Measurements from ENCODE around the gene HTR2C. TPM values are rescaled to one million over a fixed set of nuclear protein-coding genes. Genes with fewer than 3 reads are reported as not detected.

The HTR2C gene
- total and polyA plus RNA-seq, 2 experiments from 2014 or later = 2.0 to 2.4 TPM

DNA sequence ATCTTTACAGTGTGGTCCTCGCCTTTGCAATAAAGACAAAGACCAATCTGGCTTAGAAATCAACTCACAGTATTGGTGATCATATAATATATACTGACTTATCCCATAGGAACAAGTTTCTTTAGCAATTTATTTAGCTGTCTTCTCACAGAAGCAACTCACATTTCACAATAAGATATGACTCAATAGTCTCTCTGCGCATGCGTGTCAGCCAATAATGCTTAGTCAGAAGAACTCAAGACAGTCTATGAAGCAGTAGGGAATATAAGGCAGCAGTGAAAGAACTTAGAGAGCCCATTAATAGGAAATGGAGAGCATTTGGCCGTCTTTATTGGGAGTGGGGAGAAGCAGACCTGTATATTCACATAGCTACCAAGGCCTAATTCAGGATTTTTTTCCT, 216.8 kb downstream of the HTR2C start (continued):
- TF ChIP-seq STAT1 (IDR thresholded peaks at IDR 0.05; ENCODE audit: unreplicated experiment) = no peak
- no peak for TF ChIP-seq EZH2 (IDR thresholded peaks at IDR 0.05; ENCODE audit: low read depth, unreplicated experiment)

GRCh38 chrX:114819509-114819908, 235.6 kb downstream of the HTR2C start:
- Mint-ChIP-seq H3K9me3 (no peaks in the 10 kb centered on the region), H3K4me1 (no peaks in the 10 kb centered on the region; the same call in 2 of the 3 replicates), H3K27me3 (ENCODE audit: insufficient read depth, low read depth, poor library complexity) (no peaks in the 10 kb centered on the region), H3K27ac (no peak overlapping the region), H3K36me3 (ENCODE audit: low read depth) (no peaks in the 10 kb centered on the region), H3K4me3 (no peak overlapping the region)
- Histone ChIP-seq H3K36me3 (ENCODE audit: insufficient read depth) (no peaks in the 10 kb centered on the region), H3K4me3 (no peak overlapping the region), H3F3A (replicated peaks; ENCODE audit: low read depth) (no peaks in the 10 kb centered on the region), H3K4me1 (ENCODE audit: insufficient read depth) (no peaks in the 10 kb centered on the region; the same call in none of the 2 replicates), H2AFZ (no peak overlapping the region), H4K20me1 (replicated peaks; ENCODE audit: insufficient read depth) (no peaks in the 10 kb centered on the region), H3K27me3 (ENCODE audit: insufficient read depth) (no peaks in the 10 kb centered on the region), H3K27ac (ENCODE audit: low read depth) (no peak overlapping the region), H3K9me2 (ENCODE audit: insufficient read depth) (no peaks in the 10 kb centered on the region), H3K79me2 (replicated peaks; ENCODE audit: insufficient read depth) (no peaks in the 10 kb centered on the region), H3K4me2 (no peak overlapping the region)
- ATAC-seq (no peak), DNase-seq (ENCODE audit: low spot score) (no peak)
- TF ChIP-seq ZNF331 (CRISPR knock-in tag; IDR thresholded peaks at IDR 0.05; ENCODE audit: low read depth) (no peak), POLR2AphosphoS5 (IDR thresholded peaks at IDR 0.05; ENCODE audit: low read depth) (no peak), STAT1 (IDR thresholded peaks at IDR 0.05; ENCODE audit: unreplicated experiment) (no peak)
- TF ChIP-seq, protein P1, sequence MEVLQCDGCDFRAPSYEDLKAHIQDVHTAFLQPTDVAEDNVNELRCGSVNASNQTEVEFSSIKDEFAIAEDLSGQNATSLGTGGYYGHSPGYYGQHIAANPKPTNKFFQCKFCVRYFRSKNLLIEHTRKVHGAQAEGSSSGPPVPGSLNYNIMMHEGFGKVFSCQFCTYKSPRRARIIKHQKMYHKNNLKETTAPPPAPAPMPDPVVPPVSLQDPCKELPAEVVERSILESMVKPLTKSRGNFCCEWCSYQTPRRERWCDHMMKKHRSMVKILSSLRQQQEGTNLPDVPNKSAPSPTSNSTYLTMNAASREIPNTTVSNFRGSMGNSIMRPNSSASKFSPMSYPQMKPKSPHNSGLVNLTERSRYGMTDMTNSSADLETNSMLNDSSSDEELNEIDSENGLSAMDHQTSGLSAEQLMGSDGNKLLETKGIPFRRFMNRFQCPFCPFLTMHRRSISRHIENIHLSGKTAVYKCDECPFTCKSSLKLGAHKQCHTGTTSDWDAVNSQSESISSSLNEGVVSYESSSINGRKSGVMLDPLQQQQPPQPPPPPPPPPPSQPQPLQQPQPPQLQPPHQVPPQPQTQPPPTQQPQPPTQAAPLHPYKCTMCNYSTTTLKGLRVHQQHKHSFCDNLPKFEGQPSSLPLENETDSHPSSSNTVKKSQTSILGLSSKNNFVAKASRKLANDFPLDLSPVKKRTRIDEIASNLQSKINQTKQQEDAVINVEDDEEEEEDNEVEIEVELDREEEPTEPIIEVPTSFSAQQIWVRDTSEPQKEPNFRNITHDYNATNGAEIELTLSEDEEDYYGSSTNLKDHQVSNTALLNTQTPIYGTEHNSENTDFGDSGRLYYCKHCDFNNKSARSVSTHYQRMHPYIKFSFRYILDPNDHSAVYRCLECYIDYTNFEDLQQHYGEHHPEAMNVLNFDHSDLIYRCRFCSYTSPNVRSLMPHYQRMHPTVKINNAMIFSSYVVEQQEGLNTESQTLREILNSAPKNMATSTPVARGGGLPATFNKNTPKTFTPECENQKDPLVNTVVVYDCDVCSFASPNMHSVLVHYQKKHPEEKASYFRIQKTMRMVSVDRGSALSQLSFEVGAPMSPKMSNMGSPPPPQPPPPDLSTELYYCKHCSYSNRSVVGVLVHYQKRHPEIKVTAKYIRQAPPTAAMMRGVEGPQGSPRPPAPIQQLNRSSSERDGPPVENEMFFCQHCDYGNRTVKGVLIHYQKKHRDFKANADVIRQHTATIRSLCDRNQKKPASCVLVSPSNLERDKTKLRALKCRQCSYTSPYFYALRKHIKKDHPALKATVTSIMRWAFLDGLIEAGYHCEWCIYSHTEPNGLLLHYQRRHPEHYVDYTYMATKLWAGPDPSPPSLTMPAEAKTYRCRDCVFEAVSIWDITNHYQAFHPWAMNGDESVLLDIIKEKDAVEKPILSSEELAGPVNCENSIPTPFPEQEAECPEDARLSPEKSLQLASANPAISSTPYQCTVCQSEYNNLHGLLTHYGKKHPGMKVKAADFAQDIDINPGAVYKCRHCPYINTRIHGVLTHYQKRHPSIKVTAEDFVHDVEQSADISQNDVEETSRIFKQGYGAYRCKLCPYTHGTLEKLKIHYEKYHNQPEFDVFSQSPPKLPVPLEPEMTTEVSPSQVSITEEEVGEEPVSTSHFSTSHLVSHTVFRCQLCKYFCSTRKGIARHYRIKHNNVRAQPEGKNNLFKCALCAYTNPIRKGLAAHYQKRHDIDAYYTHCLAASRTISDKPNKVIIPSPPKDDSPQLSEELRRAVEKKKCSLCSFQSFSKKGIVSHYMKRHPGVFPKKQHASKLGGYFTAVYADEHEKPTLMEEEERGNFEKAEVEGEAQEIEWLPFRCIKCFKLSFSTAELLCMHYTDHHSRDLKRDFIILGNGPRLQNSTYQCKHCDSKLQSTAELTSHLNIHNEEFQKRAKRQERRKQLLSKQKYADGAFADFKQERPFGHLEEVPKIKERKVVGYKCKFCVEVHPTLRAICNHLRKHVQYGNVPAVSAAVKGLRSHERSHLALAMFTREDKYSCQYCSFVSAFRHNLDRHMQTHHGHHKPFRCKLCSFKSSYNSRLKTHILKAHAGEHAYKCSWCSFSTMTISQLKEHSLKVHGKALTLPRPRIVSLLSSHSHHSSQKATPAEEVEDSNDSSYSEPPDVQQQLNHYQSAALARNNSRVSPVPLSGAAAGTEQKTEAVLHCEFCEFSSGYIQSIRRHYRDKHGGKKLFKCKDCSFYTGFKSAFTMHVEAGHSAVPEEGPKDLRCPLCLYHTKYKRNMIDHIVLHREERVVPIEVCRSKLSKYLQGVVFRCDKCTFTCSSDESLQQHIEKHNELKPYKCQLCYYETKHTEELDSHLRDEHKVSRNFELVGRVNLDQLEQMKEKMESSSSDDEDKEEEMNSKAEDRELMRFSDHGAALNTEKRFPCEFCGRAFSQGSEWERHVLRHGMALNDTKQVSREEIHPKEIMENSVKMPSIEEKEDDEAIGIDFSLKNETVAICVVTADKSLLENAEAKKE (CRISPR knock-in tag; IDR thresholded peaks at IDR 0.05) = no peak
